GM18517 (cell line): ENCODE measurements around the gene MAP4K3.

ENCODE experiments used
- ATAC-seq: cut with Tn5 transposase; IDR thresholded peaks from one replicate; pipeline ENCODE4 v1.9.1; 2021; ENCODE audit warnings: mild to moderate bottlenecking, moderate library complexity; ENCODE audit not compliant: unreplicated experiment

MAP4K3 gene

DNA sequence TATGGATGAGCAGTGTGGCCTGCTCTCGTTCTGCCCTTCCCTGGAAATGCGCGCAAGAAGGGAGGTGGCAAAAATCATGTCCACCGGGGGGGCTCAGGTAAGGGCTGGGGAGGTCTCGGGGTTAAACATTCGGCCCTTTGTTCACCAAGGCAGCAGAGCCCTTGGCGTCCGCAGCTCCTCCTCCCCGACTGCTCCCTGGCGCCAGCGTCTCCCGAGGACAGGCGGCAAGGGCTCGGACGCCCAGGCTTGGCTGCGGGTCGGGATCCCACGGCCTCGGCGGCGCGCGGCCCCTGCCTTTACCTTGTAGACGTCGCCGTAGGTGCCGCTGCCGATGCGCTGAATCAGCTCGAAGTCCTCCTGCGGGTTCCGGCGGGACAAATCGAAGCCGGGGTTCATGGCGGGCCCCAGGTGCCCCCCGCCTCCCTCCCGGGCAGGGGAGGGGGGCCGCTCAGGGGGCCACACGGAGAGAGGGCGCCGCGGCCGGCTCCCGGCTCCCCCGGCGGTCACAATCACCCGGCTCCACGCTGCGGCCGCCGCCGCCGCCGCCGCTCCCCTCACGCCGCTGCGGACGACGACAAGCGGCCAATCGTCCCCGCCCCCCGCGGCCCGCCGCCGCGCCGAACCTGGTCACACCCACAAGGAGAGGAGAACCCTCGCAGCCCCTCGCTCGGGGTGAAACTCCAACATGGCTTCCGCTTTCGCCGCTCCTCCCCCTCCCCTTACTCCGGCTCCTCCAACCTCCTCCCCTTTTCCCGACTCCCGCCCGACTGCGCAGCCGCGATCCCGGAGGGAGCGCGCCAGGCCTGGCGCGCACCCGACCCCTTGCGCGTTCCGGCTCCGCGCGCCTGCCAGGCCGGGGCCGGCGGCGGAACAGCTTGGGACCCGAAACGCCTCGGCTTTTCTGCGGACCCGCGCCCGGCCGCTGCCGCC, at the start of gene MAP4K3:
MAP4K3 (minus strand) TSS at position 694 of the 930 bp plus-strand sequence; CDS start at position 396, 298 bp downstream.
- peak; percentile 80 for ATAC-seq

DNA sequence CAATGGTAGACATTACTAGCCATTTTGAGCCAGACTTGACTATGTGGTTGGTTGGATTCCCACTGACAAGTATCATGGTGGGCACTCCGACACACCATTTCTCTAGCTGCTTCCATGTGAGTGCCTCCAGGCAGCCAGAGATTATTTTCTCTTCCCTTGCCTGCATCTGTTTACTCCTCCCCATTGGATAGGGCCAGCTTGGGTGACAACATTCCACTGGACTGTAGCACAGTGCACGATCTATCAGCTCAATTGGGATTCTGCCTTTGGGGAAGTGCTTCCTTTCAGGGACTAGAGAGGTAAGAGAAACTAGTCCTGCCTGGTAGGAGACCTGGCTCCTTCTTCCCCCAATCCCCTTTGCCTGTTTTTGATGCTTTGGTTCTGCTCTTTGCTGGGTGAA, 49.0 kb upstream of the MAP4K3 start:
- no peak for ATAC-seq

DNA sequence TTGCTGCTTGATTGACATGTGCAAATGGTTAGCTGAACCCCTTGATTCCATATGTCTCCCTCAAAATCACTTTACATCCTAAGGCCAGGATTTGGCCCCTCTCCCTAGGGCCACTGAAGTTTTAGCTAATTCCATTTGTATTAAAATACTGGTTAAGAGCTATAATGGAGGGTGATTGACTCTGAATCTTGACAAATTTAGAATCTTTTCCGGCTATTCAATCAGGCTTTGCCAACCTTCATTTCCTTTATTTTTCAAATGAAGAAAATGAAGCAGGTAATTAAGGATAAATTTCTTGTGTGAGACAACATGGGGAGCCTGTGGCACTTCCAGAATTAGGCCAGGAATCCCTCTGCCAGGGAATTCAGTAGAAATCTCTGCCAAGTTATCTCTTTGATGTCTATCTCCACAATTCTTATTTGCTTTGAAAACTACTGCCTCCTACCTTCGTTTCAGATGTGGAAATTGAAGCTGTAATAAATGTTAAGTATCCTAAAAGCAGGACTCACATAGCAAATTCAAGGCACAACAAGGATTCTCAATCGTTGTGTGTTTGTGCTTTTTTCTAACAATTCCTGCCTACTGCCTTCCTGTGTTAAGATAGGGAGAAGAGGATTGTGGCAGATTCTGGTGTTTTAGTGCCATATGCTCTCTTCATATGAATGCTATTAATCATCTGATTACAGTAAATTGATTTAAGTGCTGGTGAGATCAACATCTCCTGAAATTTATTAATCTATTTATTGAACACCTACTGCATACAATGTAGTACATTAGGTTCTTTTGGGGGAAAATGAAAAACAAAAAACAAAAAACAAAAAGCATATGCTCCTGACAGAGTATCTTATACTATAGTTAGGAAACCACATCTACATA, 47.8 kb upstream of the MAP4K3 start:
- no peak for ATAC-seq

DNA sequence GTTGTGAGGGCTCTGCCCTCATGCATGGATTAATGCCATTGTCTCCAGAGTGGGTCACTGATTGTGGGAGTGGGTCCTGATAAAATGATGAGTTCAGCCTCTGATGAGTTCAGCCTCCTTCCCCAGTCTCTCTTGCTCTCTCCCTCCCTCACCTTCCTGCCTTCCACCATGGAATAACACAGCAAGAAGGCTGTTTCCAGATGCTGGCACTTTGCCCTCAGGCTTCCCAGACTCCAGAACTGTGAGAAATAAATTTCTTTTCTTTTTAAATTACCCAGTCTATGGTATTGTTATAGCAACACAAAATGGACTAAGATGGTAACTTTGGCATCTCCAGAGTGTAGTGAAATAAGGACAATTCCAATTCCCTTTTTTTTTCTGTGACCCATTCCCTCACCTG, 47.1 kb upstream of the MAP4K3 start:
- ATAC-seq = no peak

DNA sequence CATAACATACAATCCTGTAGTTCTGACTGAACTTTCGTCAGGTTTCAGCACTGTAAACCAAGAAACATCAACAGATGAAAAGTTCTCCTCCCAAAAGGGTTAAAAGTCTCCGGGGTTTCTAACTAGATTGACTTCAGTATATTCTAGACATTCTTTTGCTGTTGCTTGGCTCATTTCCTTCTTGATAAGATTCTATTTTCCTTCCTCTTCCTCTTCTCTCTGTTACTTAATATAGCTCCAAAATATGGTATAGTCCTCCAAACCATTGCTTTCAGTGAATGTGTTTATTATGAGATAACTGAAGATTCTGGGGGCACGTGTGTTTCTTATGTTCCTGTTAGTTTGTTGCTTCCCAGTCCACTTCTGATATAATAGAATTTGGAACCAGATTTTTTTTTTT, 46.4 kb upstream of the MAP4K3 start:
- ATAC-seq = no peak

DNA sequence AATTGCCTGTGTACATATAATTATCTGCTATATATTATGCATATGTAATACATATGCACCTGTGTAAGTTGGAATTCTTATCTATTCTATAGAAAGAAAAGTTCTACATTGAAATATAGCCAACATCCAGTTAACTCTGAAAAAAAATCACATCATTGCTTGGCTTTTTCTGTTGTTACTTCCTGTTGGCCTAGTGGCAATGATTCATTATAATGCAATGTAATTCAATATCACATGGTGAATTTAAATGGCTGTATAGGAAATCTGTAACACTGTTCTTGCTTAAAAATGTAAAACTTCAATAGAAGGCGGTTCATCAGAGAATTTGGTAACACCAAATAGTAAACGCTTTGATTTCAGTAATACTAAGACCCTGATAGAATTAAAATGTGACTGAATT, 44.5 kb upstream of the MAP4K3 start:
- no peak for ATAC-seq

DNA sequence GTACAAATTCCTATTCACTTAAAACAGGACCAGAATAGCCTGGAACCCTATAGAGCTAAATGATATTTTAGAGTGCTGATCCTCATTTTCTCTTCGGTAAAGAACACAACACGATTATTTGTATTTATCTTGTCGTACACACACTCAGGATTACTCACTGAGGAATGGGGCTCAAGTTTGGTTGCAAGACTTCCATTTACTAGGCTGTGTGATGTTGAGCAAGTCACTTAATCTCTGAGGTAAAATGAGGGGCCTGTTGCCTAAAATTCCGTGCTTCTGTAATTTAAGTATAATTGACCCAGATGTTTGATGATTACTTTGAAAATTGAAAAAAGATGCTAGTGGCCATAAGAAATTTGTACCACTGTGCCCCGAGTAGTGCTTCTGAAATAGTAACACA, 42.6 kb upstream of the MAP4K3 start:
- ATAC-seq = no peak

DNA sequence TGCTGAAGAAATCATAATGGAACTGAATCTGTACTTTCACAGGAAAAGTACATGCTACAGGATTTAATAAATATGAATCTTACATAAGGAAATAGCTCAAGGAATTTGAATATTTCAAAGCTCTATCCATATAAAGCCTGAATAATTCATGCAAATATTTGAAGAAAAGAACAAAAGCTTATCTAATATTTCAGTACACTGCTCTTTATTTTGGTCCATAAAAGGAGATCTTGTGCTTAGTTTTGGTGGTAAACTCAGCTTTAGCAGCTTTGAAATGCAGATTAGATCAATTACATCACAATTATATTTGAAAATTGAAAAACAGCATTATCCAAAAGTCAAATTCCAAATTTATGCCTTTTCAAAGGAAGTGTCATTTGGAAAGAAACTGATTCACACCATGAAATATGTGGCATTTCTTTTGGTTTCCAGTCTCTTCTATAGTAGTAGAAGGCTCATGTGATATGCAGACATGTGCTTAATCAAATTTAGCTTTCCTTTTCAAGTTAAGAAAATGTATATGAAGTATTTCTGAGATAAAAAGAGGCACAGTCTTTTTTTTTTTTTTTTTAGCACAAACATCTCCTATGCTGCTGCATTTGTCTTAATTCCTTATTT, 42.1 kb upstream of the MAP4K3 start:
- ATAC-seq = no peak

DNA sequence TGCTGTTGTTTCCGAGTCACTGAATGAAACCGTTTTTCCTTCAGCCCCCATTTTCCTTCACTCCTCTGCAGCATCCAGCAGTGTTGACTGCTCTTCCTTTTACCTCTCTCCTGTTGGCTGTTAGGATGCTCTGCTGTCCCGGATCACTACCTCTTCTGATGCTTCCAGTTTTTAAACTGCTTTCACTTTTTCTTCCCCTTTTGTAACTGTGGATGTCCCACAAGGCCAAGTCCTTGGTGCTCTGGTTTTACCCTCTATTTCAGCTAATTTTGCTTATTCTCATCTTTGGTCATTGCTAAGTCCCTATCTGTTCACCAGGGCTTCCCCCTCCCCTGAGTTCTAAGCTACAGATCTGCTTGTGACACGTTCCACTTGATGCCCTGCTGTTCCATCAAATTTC, 39.4 kb upstream of the MAP4K3 start:
- ATAC-seq = peak; percentile 94

DNA sequence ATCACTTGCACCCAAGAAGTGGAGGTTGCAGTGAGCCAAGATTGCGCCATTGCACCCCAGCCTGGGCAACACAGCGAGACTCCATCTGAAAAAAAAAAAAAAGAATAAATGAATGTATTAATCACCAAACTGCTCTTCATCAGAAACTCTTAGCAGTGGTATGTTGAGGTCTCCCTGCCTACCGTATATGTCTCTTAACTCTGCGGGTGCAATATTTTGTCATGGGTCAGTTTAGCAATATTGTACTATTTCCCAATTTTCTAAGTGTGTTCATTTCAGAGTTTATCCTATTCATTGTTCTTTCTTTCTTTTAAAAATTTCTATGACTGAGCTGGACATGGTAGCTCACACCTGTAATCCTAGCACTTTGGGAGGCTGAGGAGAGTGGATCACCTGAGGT, 37.9 kb upstream of the MAP4K3 start:
- no peak for ATAC-seq

DNA sequence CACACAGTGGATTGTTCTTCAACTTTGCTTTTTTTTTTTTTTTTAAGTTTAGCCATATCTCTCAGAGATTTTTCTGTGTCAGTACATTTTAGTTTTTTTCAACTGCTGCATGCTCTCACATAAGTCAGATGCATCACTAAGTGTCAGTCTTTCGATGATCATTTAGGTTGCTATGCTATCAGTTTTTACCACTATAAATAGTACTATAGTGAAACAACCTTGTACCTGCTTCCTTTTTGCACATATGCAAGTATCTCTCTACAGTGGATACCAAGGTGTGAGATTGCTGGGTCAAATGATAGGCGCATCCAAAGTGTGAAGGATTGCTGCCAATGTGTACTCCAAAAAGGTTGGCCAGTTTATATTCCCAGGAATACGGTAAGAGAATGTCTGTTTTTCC, 33.5 kb upstream of the MAP4K3 start:
- peak; percentile 74 for ATAC-seq

DNA sequence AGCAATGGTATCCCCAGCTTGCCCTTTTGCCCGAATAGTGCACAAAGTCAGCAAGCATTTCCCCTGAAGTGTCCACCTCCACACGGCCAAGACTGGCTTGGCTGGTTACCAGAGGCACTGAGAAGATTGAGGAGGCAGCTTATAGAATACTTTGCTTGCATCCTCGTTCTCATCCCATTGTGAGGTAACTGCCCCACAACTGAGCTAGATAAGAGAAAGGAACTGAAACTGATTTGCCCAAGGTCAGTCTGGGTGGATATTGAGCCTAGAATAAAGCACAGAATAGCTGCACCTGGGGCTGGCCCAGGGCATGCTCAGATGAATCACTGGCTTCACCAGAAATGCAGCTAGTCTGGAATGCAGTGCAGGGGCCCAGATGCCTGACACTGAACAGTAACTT, 32.7 kb upstream of the MAP4K3 start:
- peak; percentile 83 for ATAC-seq

DNA sequence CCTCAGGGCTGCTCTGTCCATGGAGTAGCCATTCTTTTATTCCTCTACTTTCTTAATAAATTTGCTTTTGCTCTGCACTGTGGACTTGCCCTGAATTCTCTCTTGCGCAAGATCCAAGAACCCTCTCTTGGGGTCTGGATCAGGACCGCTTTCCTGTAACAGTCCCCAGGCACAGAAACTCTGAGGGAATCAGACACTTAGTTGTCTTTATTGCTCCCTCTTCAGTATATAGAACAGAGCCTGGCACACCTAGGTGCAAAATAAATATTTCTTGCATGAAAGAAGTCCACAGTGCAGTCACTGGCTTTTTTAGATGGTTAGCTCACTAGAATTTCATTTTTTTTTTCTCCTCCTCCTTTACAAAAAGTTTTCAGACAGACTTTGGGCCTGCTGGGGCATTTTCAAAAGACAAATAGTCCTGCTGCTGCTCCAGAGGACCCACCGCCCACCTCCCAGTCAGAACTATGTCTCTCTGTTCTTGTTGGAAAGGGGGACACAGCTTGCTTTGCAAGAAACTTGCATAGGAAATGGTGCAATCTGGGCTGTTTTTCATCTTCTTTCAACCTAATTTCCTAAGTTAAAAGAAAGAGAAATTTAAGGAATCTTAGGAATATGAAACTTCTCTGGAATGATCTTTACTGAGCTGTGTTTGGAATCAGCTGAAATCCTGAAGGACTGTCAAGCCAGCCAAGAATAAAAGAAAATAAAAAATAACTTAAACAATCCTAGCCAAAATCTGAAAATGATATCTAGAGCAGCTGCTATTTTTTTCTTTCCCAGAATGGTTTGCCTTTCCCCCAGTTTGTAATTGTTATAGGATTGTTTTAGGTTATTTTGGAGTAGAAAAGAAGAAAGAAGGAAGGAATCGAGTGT, 31.7 kb upstream of the MAP4K3 start:
- ATAC-seq = no peak

DNA sequence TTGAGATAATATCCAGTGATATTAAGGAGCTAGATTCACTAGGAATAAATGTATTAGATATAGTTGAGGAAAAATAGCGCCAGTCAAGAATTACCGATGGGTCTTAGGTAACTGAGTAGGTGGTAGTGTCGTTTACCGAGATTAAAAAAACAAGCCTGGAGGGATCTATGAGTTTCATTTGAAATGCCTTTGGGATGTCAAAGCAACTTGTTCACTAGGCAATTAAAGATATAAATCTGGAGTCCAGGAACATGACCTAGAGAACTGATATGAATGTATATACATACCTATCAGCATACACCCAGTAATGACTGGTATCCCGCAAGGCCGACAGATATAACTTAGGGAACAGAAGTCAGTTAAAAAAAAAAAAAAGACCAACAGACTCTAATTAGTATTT, 29.2 kb upstream of the MAP4K3 start:
- ATAC-seq = no peak

DNA sequence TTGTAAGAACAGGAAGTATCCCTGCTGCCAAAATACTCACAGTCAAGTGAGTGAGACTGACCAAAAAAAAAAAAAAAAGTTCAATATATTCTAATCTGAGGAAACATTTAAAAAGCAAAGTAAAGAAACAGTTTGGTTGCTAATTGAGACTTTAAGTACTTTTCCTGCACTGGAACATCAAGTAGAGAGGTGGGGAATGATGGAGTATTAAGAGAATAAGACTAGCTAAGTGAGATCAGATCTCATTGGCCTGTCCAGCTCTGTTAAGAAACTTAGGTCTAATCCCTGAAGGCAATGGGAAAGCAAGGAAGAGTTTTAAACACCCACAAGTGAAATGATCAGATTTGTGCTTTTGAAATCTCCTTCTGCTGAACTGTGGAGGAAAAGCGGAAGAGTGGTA, 27.8 kb upstream of the MAP4K3 start:
- ATAC-seq = no peak

DNA sequence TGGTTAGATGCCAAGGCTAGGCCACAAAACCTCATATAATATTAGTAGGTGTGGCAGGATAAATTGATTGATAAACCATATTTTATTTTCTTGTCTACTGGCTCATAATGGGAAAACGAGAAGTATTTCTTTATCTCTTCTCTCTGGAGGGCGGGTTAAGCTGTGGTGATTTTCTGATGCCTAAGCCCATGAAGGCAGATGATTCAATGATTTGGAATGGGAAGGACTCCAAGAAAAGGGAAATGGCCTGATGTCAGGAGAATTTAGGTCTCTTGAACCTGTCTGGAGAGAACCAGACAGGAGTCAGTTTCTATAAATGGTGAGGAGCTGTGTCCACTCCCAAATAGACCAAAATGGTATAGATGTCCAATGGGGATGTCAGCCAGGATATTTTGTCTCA, 18.7 kb upstream of the MAP4K3 start:
- ATAC-seq = no peak

DNA sequence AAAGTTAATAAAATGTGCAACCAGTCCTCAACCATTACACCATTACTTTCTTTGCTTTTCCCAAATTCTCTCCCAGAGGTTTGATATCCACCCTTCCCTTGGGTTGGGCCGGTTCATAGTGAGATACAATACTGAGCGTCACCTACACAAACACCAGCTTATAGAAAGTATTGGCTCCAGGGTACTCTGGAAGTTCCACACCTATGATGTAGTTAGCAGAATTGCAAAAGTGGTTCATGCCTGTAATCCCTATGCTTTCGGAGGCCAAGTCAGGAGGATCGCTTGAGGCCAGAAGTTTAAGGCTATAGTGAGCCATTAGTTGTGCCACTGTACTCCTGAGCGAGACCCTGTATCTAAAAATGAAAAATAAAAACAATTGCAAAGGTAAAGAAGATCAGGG, 15.3 kb upstream of the MAP4K3 start:
- no peak for ATAC-seq

DNA sequence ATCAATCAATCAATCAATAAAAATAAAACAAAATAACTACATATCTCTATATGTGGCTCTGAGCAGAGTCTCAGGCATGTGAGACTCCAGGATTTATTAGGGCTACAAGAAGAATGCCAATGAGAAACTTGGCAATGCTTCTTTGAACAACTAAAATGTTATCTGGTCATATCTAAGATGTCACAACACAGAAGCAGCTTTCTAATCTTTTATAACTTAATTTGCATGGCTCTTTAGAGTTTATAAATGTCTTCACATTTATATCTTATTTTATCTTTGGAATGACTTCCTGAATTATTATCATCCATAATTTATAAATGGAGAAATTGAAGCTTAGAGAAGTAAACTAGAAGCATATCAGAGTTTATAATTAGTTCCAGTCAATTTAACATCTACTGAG, 14.9 kb upstream of the MAP4K3 start:
- no peak for ATAC-seq

DNA sequence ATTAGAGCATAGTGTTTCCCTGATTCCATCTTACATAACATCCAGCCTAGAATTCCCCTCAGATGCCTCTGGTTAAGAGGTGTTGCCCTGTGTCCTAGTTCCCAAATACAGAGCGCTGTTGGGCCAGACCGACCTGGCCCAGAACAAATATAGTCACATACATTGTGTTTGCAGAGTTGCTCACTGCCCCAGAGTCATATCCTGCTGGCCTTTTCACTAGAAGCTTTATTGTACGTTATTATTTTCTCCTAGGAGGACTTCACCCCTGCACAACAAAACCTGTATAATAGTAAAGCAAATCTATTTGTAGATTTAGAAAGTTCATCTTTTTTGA, 11.1 kb upstream of the MAP4K3 start:
- ATAC-seq = no peak

DNA sequence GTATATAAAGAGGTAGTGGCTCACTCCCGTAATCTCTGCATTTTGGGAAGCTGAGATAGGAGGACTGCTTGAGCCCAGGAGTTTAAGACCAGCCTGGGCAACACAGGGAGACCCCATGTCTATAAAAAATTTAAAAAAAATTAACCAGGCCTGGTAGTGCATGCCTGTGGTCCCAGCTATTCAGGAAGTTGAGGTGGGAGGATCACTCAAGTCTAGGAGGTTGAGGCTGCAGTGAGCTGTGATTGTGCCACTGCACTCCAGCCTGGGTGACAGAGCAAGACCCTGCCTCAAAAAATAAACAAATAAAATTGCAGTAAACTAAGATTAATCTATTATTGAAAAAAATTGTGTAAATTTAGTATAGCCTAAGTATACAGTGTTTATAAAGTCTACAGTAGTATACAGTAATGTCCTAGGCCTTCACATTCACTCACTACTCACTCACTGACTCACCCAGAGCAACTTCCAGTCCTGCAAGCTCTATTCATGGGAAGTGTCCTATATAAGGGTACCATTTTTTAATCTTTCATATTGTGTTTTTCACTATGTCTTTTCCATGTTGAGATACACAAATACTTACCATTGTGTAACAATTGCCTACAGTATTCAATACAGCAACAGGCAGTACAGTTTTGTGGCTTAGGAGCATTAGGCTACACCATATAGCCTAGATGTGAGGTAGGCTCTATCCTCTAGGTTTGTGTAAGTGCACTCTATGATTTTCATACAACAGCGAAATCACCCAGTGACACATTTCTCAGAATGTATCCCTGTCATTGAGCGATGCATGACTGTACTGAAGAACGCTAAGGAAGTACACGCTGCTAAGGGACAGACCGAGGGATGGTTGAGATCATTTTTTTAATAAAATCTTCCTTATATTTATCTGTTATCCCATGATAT, 10.4 kb upstream of the MAP4K3 start:
- ATAC-seq = no peak
